ENCODE measurements around the gene PRDM8.
"Not testable (repeated sequence)": the region's sequence is repeated elsewhere in the genome, so short reads cannot be mapped to it uniquely, and the experiment has no call there.

Gene PRDM8

DNA sequence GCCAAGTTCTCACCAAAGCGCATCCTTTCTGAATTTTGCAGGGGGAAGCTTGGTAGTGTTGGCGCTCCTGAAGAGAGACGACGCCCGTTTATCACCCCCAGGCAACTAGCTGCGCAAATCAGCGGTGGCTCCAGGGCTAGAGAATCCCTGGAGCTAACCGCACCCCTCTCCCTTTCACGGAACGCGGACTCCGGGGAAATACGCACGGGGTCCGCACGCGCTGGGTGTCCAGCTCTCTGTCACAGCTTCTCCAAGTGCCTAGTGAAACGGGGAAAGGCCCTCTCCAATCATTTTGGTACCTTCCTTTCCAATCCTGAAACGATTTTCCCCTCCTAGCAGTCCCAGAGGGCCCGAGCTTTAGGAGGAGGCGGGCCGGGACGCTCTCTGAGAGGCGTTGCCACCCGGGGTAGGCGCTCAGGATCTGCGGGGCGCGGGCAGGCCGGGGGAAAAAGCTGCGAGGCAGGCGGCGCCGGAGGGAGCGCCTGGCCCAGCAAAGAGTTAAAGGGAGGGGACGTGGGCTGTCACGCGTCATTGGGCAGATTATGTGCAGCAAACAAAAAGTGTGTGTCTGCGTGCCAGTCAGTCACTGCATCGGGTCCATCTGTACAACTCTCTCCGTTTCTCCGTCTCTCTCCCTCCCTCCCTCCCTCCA lies at the start of gene PRDM8:
TSS of gene PRDM8 (plus strand) at position 582 of the 652 bp plus-strand sequence. CDS start 2,578 bp downstream, outside the sequence.
- no peak for DNase-seq (ENCODE audit: low read depth)

DNA sequence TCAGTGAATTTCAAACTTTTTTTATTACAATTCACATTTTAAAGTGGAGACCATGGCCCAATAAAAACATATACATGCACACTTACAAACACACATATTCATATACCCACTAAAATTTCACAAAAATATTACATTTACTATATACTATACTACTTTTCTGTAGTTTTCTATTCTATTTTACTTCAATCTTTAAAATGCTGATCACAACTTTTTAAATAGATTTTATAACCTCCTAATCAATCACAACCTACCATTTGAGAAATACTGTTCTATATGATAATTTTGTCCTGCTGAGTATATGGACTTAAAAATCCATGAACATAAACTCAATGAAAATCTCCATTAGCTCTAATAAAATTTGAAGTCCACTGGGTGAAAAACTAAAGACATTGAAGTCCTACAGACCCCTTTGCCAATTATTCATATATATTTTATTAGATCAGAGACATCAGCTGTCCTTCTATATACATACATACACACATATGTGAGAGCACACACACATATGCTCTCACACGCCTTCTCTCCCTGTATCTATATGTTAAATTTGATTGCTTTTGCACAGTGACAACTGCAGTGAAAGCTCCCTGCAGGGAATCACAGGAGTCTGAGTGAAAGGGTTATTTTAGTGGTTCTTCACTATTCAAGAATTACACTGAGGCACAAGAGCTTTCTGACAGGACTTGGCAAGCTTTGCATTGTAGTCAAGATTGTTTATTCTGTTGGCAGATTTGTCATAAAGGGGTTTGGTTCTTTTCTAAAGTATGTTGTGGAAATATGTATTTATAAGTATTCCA lies 46.7 kb upstream of the PRDM8 start:
- DNase-seq (ENCODE audit: low read depth) = no peak

GRCh38 chr4:80151981-80152380 lies 45.3 kb upstream of the PRDM8 start:
- no peak for DNase-seq (ENCODE audit: low read depth)

DNA sequence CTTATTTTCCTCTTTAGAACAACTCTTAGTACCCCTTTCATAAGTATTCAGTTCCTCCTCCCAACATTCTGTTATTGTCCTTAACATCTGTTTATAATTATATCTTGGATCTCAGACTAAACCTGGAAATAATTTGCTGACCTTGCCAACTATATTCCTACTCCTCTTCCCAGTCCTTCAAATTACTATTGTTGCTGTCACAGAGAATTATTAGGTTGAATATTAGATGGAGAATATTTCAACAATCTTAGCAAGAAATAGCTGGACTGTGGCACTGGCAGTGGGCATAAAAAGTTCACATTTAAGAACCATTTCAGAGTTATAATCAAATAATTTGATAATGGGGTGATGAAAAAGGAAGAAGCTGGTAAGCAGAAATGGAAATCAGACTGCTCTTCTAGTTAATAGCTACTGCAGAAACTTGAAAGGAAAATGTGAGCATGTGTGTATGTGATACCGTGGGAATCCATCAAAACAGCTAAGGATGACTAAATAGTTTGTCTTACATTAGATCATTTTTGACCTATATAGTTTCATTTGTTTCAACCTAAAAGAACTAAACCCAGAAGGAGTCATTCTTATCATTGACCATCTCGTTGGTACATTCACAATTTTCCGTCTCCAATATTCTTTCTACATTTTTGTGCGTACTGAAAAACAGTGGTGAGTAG lies 43.3 kb upstream of the PRDM8 start:
- no peak for DNase-seq (ENCODE audit: low read depth)

GRCh38 chr4:80154545-80154933 lies 42.8 kb upstream of the PRDM8 start:
- DNase-seq (ENCODE audit: low read depth) = no peak

- DNase-seq (ENCODE audit: low read depth) = no peak
Measured at GRCh38 chr4:80155316-80155982, 41.9 kb upstream of the PRDM8 start.

DNA sequence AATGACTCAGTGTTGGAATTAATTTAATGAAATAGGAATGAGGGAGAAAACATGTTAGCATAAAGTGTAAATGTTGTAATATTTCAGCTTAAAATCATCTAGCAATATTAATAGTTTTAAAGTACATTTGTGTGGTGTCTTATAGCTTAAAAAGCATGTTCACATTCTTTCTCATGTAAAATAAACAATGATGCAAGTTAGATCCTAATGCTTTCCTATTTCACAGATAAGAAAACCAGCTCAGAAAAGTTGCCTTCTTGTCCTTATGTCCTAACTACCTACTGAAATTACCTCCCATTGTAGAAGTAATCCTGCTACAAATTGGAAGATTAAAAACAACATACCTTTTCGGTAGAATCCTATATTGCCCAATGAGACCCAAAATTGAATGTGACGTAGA lies 40.9 kb upstream of the PRDM8 start:
- DNase-seq (ENCODE audit: low read depth) = no peak

DNA sequence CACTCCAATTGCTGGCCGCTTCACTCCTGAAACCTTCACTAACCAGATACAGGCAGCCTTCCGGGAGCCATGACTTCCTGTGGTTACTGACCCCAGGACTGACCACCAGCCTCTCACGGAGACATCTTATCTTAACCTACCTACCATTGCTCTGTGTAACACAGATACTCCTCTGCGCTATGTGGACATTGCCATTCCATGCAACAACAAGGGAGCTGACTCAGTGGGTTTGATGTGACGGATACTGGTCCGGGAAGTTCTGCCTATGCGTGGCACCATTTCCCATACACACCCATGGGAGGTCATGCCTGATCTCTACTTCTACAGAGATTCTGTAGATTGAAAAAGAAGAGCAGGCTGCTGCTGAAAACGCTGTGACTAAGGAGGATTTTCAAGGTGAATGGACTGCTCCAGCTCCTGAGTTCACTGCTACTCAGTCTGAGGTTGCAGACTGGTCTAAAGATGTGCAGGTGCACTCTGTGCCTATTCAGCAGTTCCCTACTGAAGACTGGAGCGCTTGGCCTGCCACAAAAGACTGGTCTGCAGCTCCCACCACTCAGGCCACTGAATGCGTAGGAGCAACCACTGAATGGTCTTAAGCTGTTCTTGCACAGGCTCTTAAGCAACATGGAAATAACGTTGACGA lies 35.8 kb upstream of the PRDM8 start:
- peak; percentile 40 for DNase-seq (ENCODE audit: low read depth)

- no peak for DNase-seq (ENCODE audit: low read depth)
Measured at GRCh38 chr4:80162418-80162817, 34.9 kb upstream of the PRDM8 start.

GRCh38 chr4:80165855-80166254 lies 31.4 kb upstream of the PRDM8 start:
- DNase-seq (ENCODE audit: low read depth) = no peak

GRCh38 chr4:80171251-80171650 lies 26.1 kb upstream of the PRDM8 start:
- DNase-seq (ENCODE audit: low read depth) = no peak

GRCh38 chr4:80171656-80172055 lies 25.6 kb upstream of the PRDM8 start:
- no peak for DNase-seq (ENCODE audit: low read depth)

DNA sequence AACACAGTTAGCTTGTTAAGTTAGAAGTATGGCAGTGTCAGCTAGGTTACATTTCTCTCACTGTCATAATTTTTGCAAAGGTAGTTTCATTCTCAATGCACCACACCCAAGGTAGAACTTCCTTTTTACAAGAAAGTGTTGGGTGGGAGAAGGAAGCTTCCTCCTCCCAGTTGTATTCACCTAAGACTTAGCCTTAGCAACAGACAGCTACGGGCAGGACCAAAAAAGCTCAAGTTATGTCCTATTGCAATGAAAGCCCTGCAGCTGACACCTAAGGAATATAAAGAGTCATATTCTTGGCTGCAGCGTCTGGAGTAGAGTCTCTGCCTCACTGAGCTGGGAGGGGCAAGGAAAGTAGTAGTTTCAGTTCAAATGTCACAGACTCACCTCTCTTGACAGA lies 25.1 kb upstream of the PRDM8 start:
- no peak for DNase-seq (ENCODE audit: low read depth)

DNA sequence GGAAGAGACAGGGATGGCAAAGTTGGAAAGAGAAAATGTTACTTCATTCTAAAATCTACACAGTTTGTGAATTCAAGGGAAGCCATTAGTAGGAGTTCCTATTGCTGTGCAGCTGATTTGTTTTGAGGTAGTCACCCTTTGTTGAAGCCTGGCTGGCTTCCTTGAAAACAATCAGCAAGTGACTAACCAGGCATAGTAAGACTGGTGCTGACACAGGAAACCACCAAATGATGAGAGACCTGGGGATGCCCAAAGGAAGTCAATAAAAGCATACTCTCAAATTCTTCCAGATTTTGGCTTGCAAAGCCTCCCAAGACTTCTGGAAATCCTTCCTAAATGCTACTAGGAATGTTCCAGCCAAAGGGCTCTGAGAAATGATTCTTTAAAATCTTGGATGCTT lies 23.9 kb upstream of the PRDM8 start:
- DNase-seq (ENCODE audit: low read depth) = no peak

DNA sequence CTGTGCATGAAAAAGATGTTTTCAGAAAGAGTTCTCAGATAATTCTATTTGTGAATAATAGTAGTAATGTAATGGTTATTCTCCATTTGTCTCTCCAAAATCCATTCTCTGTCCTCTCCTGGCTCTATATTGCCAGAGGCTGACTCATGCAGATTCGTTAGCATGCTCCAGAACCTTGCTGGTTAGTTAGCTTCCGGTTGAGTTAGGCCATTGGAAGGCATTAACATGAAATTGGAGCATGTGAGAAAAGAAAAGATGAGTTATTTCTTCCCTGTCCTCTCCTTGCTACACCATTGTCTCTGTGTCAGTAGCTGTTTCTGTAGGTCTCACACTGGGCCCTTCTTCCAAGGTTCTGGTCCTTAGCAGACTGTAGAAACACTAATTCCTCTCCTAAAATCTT lies 23.5 kb upstream of the PRDM8 start:
- no peak for DNase-seq (ENCODE audit: low read depth)

DNA sequence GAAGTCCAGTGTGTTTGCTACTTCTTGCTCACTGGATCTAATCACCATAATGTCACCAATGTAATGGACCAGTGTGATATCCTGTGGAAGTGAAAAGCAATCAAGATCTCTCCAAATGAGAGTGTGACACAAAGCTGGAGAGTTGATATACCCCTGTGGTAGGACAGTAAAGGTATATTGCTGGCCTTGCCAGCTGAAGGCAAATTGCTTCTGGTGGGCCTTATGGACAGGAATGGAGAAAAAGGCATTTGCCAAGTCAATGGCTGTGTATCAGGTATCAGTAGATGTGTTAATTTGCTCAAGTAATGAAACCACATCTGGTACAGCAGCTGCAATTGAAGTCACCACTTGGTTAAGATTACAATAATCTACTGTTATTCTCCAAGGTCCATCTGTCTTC lies 19.5 kb upstream of the PRDM8 start:
- not testable (repeated sequence) for DNase-seq (ENCODE audit: low read depth)

DNA sequence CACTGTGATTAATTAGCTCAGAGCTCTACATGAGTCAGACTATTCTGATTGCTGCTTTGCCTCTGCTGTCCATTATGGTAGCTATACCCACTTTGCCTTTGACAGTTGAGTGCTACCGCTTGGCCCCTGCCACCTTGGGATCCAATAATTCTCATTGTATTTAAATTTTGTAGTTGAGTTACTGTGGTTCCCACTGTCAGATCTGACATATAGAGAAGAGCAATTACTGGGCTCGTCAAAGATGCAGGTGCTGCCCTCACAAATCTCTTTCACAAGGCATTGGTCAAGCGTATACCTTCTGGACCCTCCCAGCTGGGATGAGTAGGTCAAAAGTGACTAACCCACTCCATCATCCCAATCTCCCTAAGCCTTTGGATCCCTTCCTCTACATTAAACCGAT lies 18.3 kb upstream of the PRDM8 start:
- no peak for DNase-seq (ENCODE audit: low read depth)

- DNase-seq (ENCODE audit: low read depth) = no peak
Measured at GRCh38 chr4:80179637-80180161, 17.6 kb upstream of the PRDM8 start.

GRCh38 chr4:80180743-80181142 lies 16.6 kb upstream of the PRDM8 start:
- no peak for DNase-seq (ENCODE audit: low read depth)

- no peak for DNase-seq (ENCODE audit: low read depth)
Measured at GRCh38 chr4:80182237-80182866, 15.0 kb upstream of the PRDM8 start.

Data from CMK (cell line).